Measurements from ENCODE around the gene SENP6.
"Not testable (repeated sequence)": the region's sequence is repeated elsewhere in the genome, so short reads cannot be mapped to it uniquely, and the experiment has no call there.

DNA sequence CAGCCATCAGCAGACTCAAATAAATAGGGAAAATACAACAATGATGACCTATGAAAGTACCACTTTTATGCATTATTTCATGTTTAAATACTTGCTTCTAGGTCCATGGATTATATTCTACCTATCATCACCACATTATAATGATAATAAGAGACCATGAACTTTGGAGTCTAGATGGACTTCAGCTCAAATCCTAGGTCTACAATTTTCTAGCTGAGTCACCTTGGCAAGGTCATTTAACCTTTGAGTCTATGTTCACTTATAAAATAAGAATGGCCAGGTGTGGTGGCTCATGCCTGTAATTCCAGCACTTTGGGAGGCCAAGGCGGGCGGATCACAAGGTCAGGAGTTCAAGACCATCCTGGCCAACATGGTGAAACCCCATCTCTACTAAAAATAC, 5.3 kb upstream of the SENP6 start:
- not testable (repeated sequence) for TF ChIP-seq CBFB (CRISPR knock-in tag; IDR thresholded peaks at IDR 0.05); SAFB (IDR thresholded peaks at IDR 0.05; ENCODE audit: borderline replicate concordance, low read depth, low read length); POLR2A (conservative IDR thresholded peaks at IDR 0.05); RFX5 (IDR thresholded peaks at IDR 0.05; ENCODE audit: low read depth, low read length); SIN3A (IDR thresholded peaks at IDR 0.05; ENCODE audit: borderline replicate concordance in 2 of 2, control insufficient read depth in 1 of 2, low read depth in 2 of 2, low read length in 2 of 2); FOXA1 (IDR thresholded peaks at IDR 0.05; ENCODE audit: borderline replicate concordance)
- TF ChIP-seq, protein P1, sequence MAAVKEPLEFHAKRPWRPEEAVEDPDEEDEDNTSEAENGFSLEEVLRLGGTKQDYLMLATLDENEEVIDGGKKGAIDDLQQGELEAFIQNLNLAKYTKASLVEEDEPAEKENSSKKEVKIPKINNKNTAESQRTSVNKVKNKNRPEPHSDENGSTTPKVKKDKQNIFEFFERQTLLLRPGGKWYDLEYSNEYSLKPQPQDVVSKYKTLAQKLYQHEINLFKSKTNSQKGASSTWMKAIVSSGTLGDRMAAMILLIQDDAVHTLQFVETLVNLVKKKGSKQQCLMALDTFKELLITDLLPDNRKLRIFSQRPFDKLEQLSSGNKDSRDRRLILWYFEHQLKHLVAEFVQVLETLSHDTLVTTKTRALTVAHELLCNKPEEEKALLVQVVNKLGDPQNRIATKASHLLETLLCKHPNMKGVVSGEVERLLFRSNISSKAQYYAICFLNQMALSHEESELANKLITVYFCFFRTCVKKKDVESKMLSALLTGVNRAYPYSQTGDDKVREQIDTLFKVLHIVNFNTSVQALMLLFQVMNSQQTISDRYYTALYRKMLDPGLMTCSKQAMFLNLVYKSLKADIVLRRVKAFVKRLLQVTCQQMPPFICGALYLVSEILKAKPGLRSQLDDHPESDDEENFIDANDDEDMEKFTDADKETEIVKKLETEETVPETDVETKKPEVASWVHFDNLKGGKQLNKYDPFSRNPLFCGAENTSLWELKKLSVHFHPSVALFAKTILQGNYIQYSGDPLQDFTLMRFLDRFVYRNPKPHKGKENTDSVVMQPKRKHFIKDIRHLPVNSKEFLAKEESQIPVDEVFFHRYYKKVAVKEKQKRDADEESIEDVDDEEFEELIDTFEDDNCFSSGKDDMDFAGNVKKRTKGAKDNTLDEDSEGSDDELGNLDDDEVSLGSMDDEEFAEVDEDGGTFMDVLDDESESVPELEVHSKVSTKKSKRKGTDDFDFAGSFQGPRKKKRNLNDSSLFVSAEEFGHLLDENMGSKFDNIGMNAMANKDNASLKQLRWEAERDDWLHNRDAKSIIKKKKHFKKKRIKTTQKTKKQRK (IDR thresholded peaks at IDR 0.05; ENCODE audit: borderline replicate concordance, low read depth, low read length), result not testable (repeated sequence)
- TF ChIP-seq, protein P2, sequence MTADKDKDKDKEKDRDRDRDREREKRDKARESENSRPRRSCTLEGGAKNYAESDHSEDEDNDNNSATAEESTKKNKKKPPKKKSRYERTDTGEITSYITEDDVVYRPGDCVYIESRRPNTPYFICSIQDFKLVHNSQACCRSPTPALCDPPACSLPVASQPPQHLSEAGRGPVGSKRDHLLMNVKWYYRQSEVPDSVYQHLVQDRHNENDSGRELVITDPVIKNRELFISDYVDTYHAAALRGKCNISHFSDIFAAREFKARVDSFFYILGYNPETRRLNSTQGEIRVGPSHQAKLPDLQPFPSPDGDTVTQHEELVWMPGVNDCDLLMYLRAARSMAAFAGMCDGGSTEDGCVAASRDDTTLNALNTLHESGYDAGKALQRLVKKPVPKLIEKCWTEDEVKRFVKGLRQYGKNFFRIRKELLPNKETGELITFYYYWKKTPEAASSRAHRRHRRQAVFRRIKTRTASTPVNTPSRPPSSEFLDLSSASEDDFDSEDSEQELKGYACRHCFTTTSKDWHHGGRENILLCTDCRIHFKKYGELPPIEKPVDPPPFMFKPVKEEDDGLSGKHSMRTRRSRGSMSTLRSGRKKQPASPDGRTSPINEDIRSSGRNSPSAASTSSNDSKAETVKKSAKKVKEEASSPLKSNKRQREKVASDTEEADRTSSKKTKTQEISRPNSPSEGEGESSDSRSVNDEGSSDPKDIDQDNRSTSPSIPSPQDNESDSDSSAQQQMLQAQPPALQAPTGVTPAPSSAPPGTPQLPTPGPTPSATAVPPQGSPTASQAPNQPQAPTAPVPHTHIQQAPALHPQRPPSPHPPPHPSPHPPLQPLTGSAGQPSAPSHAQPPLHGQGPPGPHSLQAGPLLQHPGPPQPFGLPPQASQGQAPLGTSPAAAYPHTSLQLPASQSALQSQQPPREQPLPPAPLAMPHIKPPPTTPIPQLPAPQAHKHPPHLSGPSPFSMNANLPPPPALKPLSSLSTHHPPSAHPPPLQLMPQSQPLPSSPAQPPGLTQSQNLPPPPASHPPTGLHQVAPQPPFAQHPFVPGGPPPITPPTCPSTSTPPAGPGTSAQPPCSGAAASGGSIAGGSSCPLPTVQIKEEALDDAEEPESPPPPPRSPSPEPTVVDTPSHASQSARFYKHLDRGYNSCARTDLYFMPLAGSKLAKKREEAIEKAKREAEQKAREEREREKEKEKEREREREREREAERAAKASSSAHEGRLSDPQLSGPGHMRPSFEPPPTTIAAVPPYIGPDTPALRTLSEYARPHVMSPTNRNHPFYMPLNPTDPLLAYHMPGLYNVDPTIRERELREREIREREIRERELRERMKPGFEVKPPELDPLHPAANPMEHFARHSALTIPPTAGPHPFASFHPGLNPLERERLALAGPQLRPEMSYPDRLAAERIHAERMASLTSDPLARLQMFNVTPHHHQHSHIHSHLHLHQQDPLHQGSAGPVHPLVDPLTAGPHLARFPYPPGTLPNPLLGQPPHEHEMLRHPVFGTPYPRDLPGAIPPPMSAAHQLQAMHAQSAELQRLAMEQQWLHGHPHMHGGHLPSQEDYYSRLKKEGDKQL (CRISPR knock-in tag; IDR thresholded peaks at IDR 0.05; ENCODE audit: borderline replicate concordance), result not testable (repeated sequence)

Data from K562 (cell line).